Right lobe of liver (tissue), 6 donors: Measurements from ENCODE around the gene GNAI3. TPM values are rescaled to one million over a fixed set of nuclear protein-coding genes. Genes with fewer than 3 reads are reported as not detected.
A peak's percentile ranks its signal among the peaks of the same experiment; 100 is the strongest.

Experiments
- ATAC-seq, 4 donors: fragments of 200-7000 bp; cut with Tn5 transposase; one replicate each; pipeline ENCODE4 v1.9.1; 2020; ENCODE audit warnings: mild to moderate bottlenecking in 4 of 4, moderate library complexity in 4 of 4
- DNase-seq, 3 donors: peaks; one replicate each; pipeline ENCODE4 v3.0.0-alpha.2; 2020
- H3K27ac ChIP-seq, 3 donors: fragments of 200-600 bp; one replicate each; pipeline ENCODE4 v1.8.0; 2022
- H3K27me3 ChIP-seq, 2 donors: fragments of 200-600 bp; one replicate each; pipeline ENCODE4 v1.8.0; 2022
- H3K36me3 ChIP-seq, 4 donors: fragments of 200-600 bp; sonication (generic) in 1 of 4; one replicate each; pipeline versions ENCODE4 v1.5.1 to v1.8.0; 2017 to 2022; ENCODE audit warnings: control low read depth in 1 of 4
- H3K4me1 ChIP-seq, 4 donors: fragments of 200-600 bp; sonication (generic) in 1 of 4; one replicate each; pipeline versions ENCODE4 v1.5.1 to v1.8.0; 2017 to 2022; ENCODE audit warnings: control low read depth in 1 of 4
- H3K4me3 ChIP-seq, 3 donors: fragments of 200-600 bp; one replicate each; pipeline ENCODE4 v1.8.0; 2022
- H3K9me3 ChIP-seq, 4 donors: fragments of 200-600 bp; sonication (generic) in 1 of 4; one replicate each; pipeline versions ENCODE4 v1.5.1 to v1.8.0; 2017 to 2022; ENCODE audit warnings: control low read depth in 1 of 4
- POLR2A ChIP-seq: fragments of 450-650 bp; IDR thresholded peaks from one replicate; pipeline ENCODE4 v1.6.1; 2017; ENCODE audit warnings: antibody characterized with exemption, mild to moderate bottlenecking
- WGBS: methylation state at CpG from one replicate; pipeline ENCODE4 v1.1.6; 2018; ENCODE audit warnings: low coverage, low lambda C conversion rate; ENCODE audit not compliant: insufficient coverage; ENCODE audit errors: missing lambda C conversion rate; 5-methylcytosine and 5-hydroxymethylcytosine counted together
- intact Hi-C, 2 donors: fragments of 100-400 bp; cut with DNase I; formaldehyde crosslinking; loops; one replicate each; pipeline versions ENCODE4 v1.11.2 to v1.14.1; 2022
- total RNA-seq, 6 experiments: library from RNA; depleted of rRNA in 2 of 6; stranded (reverse); fragments of >200 nt in 2 of 6; fragmentation: NEBNext Ultra II Directional in 3 of 6; extraction: Animal tissue kit (Norgen Biotek cat#: 25700) in 3 of 6; gene quantifications; one replicate each; pipeline versions ENCODE4 v1.1.0 to v1.2.4, GENCODE V29; 2016 to 2023
- TF ChIP-seq, protein P1 (sequence below), 4 donors: fragments of 200-600 bp in 3 of 4; fragments of 450-650 bp in 1 of 4; IDR thresholded peaks; one replicate each; pipeline versions ENCODE4 v1.5.1 to v1.8.0; 2016 to 2022; ENCODE audit warnings: antibody characterized with exemption in 4 of 4, mild to moderate bottlenecking in 2 of 4
- donor health status: DM: no; HTN: yes; CAD: no.
- donor health status: DM: no; HTN: no; CAD: no.
- donor health status: DM: no; HTN: no; CAD: no.
- donor health status: DM: no; HTN: yes; CAD: no.
- donor health status: DM: no; HTN: yes; CAD: no.

GNAI3 gene
- total RNA-seq, 6 experiments from 2014 or later, result 2.5 to 4.3 (median 3.3) TPM

DNA sequence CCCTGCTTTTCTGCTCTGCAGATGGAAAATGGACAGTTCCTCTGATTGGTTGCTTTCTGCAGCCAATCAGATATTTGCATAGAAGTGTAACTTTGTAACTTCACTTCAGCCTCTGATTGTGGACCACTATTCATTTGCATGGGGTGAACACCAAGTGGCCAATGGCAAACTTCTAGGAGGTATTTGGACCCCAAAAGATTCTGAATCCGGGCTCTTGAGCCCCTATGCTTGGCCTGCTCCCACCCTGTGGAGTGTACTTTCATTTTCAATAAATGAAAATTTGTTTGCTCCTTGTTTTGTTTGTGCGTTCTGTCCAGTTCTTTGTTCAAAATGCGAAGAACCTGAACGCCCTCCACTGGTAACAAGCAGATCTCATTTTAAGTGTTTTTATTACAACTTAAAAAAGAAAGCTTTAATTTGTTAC lies 101.1 kb downstream of the GNAI3 start:
- Histone ChIP-seq H3K4me1 (no peaks in the 10 kb centered on the region), H3K9me3 (no peaks in the 10 kb centered on the region), H3K4me3 (peak overlapping the region in 2 of 3 donors; percentile 26 to 28), H3K27me3 (no peaks in the 10 kb centered on the region), H3K36me3 (no peaks in the 10 kb centered on the region), H3K27ac (no peak overlapping the region)
- DNase-seq, result peak in 1 of 3 donors; percentile 21
- intact Hi-C loops, result no loop called here
- TF ChIP-seq POLR2A, result no peak
- TF ChIP-seq, protein P1, sequence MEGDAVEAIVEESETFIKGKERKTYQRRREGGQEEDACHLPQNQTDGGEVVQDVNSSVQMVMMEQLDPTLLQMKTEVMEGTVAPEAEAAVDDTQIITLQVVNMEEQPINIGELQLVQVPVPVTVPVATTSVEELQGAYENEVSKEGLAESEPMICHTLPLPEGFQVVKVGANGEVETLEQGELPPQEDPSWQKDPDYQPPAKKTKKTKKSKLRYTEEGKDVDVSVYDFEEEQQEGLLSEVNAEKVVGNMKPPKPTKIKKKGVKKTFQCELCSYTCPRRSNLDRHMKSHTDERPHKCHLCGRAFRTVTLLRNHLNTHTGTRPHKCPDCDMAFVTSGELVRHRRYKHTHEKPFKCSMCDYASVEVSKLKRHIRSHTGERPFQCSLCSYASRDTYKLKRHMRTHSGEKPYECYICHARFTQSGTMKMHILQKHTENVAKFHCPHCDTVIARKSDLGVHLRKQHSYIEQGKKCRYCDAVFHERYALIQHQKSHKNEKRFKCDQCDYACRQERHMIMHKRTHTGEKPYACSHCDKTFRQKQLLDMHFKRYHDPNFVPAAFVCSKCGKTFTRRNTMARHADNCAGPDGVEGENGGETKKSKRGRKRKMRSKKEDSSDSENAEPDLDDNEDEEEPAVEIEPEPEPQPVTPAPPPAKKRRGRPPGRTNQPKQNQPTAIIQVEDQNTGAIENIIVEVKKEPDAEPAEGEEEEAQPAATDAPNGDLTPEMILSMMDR (IDR thresholded peaks at IDR 0.05), result peak; percentile 32 to 44 (median 39)
- peak; percentile 33 to 61 (median 46) for ATAC-seq
- WGBS, result 33% methylated on average over 4 of the region's 4 CpGs

GRCh38 chr1:109650609-109651008 lies 102.2 kb downstream of the GNAI3 start:
- 87% methylated on average over 3 of the region's 3 CpGs for WGBS

DNA sequence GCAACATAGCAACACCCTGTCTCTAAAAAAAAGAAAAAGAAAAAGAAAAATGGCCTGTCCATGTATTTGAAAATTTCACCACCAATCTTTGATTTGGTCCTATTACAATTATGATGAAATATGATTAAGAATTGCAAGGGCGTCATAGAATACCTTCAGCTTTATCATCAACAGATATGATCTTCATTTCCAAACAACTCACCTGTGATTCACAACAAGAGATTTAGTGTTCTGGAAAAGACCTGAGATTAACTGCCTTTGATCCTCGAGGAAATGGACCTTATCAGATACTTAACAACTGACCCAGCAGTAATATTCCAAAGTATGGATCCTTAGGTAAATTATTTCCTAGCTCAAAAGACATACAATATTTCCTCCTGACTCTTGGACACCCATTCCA lies 104.0 kb downstream of the GNAI3 start:
- Histone ChIP-seq H3K4me3 (no peak overlapping the region), H3K4me1 (peaks cover 0 to 5% (median 0%) of the 10 kb centered on the region in 4 donors), H3K27ac (no peak overlapping the region), H3K9me3 (no peaks in the 10 kb centered on the region), H3K27me3 (no peaks in the 10 kb centered on the region), H3K36me3 (no peaks in the 10 kb centered on the region)
- DNase-seq, result no peak
- TF ChIP-seq, protein P1 (IDR thresholded peaks at IDR 0.05), result no peak
- TF ChIP-seq POLR2A, result no peak
- intact Hi-C loops, result no loop called here
- no peak for ATAC-seq
- 77% methylated on average over 2 of the region's 2 CpGs for WGBS

More at GRCh38 chr1:109650609-109651008, 102.2 kb downstream of the GNAI3 start:
- no peaks in the 10 kb centered on the region for H3K27me3 ChIP-seq
- DNase-seq (no peak), ATAC-seq (no peak)
- H3K4me3 ChIP-seq, result no peak overlapping the region
- H3K4me1 ChIP-seq, result peaks cover 0 to 5% (median 0%) of the 10 kb centered on the region in 4 donors
- intact Hi-C loops, result no loop called here
- TF ChIP-seq, protein P1 (IDR thresholded peaks at IDR 0.05), result no peak
- no peak overlapping the region for H3K27ac ChIP-seq
- no peaks in the 10 kb centered on the region for H3K36me3 ChIP-seq
- H3K9me3 ChIP-seq, result no peaks in the 10 kb centered on the region

DNA sequence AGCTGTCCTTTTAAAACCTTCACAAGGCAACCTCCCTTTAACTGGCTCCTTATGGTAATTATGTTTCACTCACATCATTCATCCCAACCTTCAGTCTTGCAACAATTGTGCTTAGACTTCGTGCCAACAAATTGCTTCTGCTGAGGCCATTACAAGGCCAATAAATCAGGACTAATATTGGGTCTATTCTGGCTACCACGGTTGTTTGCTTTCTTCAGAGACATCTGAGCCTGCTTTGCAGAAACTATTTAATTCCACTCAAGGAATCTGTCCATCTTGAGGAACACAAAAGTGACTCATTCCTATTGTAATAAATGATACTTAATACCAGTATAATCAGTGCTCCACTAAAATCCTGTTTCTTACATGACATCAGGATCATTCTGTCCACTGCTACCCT lies 104.9 kb downstream of the GNAI3 start:
- no peaks in the 10 kb centered on the region for H3K9me3 ChIP-seq
- no peaks in the 10 kb centered on the region for H3K27me3 ChIP-seq
- no peak for ATAC-seq
- no peaks in the 10 kb centered on the region for H3K36me3 ChIP-seq
- 73% methylated on average over 2 of the region's 2 CpGs for WGBS
- TF ChIP-seq, protein P1 (IDR thresholded peaks at IDR 0.05), result no peak
- no peak for TF ChIP-seq POLR2A
- no peak overlapping the region for H3K27ac ChIP-seq
- H3K4me1 ChIP-seq, result peaks cover 0 to 5% (median 0%) of the 10 kb centered on the region in 4 donors
- intact Hi-C loops, result no loop called here
- no peak overlapping the region for H3K4me3 ChIP-seq
- no peak for DNase-seq

GRCh38 chr1:109654519-109654918 lies 106.1 kb downstream of the GNAI3 start:
- Histone ChIP-seq H3K36me3 (no peaks in the 10 kb centered on the region), H3K27ac (no peak overlapping the region), H3K9me3 (no peaks in the 10 kb centered on the region), H3K4me1 (peaks cover 0 to 5% (median 0%) of the 10 kb centered on the region in 4 donors), H3K27me3 (no peaks in the 10 kb centered on the region), H3K4me3 (no peak overlapping the region)
- ATAC-seq (no peak), DNase-seq (no peak)
- intact Hi-C loops, result no loop called here
- TF ChIP-seq, protein P1 (IDR thresholded peaks at IDR 0.05), result no peak
- TF ChIP-seq POLR2A, result no peak
- 90% methylated on average over 9 of the region's 12 CpGs for WGBS
